Stimulated activated effector memory CD8-positive, alpha-beta T cell treated with anti-CD3 and anti-CD28 coated beads, Interleukin-12 subunit alpha, Interleukin-12 subunit beta, amount 100 ng/mL, for 72 hours (primary cell): Measurements from ENCODE around the gene SLC39A9.

Experiments used
- ATAC-seq: fragments of 150-1000 bp; cut with Tn5 transposase; 2 replicates; pipeline ENCODE4 v1.10.0; 2021
- DNase-seq, 2 donors: peaks; one replicate each; pipeline ENCODE4 v3.0.0; 2021 to 2022; ENCODE audit warnings: low spot score in 2 of 2
- H3K27ac Mint-ChIP-seq: one replicate; pipeline ENCODE4 v1.8.0; 2022; ENCODE audit warnings: mild to moderate bottlenecking, mixed read lengths
- H3K36me3 Mint-ChIP-seq: one replicate; pipeline ENCODE4 v1.8.0; 2022; ENCODE audit warnings: mild to moderate bottlenecking, mixed read lengths
- H3K4me1 Mint-ChIP-seq: one replicate; pipeline ENCODE4 v1.8.0; 2022; ENCODE audit warnings: mixed read lengths
- H3K4me3 Mint-ChIP-seq: one replicate; pipeline ENCODE4 v1.8.0; 2022; ENCODE audit warnings: mild to moderate bottlenecking, mixed read lengths
- H3K9me3 Mint-ChIP-seq: one replicate; pipeline ENCODE4 v1.8.0; 2022; ENCODE audit warnings: mixed read lengths

SLC39A9 gene, protein sequence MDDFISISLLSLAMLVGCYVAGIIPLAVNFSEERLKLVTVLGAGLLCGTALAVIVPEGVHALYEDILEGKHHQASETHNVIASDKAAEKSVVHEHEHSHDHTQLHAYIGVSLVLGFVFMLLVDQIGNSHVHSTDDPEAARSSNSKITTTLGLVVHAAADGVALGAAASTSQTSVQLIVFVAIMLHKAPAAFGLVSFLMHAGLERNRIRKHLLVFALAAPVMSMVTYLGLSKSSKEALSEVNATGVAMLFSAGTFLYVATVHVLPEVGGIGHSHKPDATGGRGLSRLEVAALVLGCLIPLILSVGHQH

DNA sequence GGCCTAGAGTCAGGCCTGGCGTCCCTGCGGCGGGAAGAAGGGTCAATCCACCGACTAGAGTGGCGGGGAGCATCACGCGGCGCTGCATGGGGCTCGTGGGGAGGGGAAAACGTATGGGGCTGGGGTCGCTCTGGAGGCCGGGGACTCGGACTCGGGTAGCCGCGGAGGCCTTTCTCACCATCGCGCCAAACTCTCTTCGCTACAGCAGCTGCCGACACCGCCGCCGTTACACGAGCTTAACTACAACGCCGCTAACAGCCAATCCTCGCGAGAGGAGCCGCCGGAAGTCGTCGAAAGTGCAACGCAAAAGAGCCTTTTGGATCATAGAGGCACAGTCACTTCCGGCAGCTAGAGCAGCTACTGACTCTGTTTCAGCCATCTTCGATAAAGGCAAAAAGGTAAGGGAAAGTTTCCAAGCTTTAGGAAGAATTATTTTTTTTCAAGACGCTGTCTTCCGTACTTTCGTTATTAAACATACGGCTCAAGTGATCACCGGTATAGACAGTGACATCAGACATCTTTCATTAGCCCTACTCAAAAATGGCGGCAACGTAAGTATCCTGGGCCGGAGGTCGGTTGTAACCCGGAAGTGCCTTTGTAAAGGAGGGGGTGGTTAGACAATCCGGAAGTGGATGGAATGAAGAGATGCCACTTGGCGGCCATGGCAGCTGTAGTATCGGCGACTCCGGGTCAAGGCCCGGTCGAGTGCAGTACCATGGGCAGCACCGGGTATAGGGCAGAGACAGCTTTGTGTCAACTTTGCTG, at the start of gene SLC39A9, which contains the start of gene ERH:
TSS of gene SLC39A9 (plus strand) at position 640 of the 765 bp plus-strand sequence. CDS start 678 bp downstream, outside the sequence.
TSS of gene ERH (minus strand) at position 247 of the 765 bp plus-strand sequence. CDS start at position 181, 66 bp downstream.
- H3K36me3 Mint-ChIP-seq, result peaks cover 59% of the 10 kb centered on the region
- H3K9me3 Mint-ChIP-seq, result no peaks in the 10 kb centered on the region
- H3K27ac Mint-ChIP-seq, result peak within 1 kb of the TSS; percentile 99
- peak; percentile 77 to 92 for DNase-seq
- H3K4me1 Mint-ChIP-seq, result peaks cover 43% of the 10 kb centered on the region
- peak; percentile 93 for ATAC-seq
- H3K4me3 Mint-ChIP-seq, result peak within 1 kb of the TSS; percentile 87

DNA sequence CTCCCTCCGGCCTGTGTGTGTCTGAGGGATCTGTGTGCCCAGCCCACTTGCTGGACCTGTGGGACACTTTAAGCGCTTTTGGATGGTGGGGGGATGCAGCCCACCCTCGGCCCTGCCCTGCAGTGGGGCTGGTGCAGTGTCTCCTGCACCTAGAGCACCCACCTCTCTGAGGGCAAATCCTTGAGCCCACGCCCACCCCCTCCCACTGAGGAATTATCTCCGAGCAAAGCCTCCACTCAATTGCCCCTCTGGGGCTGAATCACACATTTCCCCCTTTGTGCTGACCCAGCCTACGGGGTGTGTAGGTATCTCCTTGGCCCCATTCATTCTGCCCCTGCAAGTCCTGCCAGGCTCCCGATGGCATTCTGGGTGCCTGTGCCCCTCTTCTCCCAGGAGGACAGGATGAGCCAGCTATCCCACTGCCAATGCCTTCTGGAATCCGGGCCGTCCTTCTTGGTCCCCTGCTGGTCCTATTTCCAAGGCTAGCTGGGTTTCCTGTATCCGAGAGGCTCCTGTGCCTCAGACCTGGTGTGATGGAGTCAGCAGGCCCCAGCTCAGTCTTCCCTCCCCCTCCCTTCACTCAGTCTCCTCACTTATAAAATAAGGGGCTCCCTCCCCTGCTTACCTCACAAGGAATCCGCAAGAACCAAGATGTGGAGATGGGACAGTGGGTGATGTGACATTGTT, 49.3 kb upstream of the SLC39A9 start:
- H3K4me3 Mint-ChIP-seq, result no peak overlapping the region
- H3K36me3 Mint-ChIP-seq, result no peaks in the 10 kb centered on the region
- no peak for ATAC-seq
- H3K4me1 Mint-ChIP-seq, result peaks cover 7% of the 10 kb centered on the region
- H3K9me3 Mint-ChIP-seq, result no peaks in the 10 kb centered on the region
- no peak for DNase-seq
- H3K27ac Mint-ChIP-seq, result no peak overlapping the region

DNA sequence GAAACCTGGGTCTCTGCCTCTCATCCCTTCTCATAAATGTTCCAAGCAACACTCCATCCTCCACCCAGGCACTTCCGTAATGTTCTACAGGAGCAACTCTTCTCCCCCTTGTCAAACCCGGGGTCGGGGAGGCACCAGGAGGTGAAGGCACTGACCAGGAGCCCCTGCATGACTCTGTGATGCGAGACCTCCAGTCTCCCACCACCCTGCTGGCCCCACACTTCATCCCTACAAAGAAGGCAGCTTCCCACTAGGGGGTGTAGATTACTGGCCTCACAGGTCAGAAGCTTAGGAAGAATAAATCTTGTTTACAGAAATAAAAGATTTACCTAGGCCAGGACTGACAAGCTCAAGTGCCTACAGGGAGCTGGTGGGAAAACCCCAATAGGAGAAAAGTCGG, 47.6 kb upstream of the SLC39A9 start:
- no peak overlapping the region for H3K4me3 Mint-ChIP-seq
- DNase-seq, result no peak
- ATAC-seq, result no peak
- H3K4me1 Mint-ChIP-seq, result peaks cover 20% of the 10 kb centered on the region
- H3K27ac Mint-ChIP-seq, result no peak overlapping the region
- H3K9me3 Mint-ChIP-seq, result no peaks in the 10 kb centered on the region
- no peaks in the 10 kb centered on the region for H3K36me3 Mint-ChIP-seq

DNA sequence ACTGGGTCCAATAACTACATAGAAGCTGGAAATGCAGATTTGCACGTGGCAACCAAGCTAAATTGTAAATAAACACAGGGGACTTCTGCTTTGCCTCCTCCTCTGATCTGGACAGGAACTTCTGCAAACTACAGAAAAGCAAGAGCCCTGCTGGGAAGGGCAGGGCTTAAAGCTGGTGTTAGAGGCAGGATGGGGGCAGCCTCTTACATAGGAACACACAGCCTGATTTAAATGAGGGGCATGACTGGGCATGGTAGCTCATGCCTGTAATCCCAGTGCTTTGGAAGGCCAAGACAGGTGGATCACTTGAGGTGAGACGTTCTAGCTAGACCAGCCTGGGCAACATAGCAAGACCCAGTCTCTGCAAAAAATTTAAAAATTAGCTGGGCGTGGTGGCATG, 47.1 kb upstream of the SLC39A9 start:
- Mint-ChIP-seq H3K4me3 (no peak overlapping the region), H3K36me3 (no peaks in the 10 kb centered on the region), H3K27ac (no peak overlapping the region), H3K9me3 (no peaks in the 10 kb centered on the region), H3K4me1 (peaks cover 20% of the 10 kb centered on the region)
- DNase-seq (no peak), ATAC-seq (no peak)

DNA sequence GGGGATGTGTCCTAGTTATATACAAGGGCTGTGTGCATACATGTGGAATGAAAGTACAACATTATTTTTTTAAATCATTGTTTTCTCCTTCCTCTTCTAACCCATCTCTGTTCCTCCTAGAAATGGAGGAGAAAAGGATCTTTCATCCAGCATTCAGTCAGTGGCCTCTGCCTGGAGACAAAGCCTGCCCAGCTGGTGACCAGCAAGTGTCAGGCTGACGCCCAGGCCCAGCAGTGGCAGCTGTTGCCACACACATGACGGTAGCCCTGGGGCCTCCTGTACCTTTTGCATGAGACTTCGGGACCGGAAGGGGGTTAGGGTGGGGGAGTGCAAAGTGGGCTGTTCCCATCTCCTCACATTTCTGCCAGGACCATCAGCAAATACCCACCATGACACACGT, 46.6 kb upstream of the SLC39A9 start:
- H3K27ac Mint-ChIP-seq, result no peak overlapping the region
- H3K36me3 Mint-ChIP-seq, result no peaks in the 10 kb centered on the region
- no peaks in the 10 kb centered on the region for H3K9me3 Mint-ChIP-seq
- DNase-seq (no peak), ATAC-seq (no peak)
- H3K4me3 Mint-ChIP-seq, result no peak overlapping the region
- H3K4me1 Mint-ChIP-seq, result peaks cover 20% of the 10 kb centered on the region

DNA sequence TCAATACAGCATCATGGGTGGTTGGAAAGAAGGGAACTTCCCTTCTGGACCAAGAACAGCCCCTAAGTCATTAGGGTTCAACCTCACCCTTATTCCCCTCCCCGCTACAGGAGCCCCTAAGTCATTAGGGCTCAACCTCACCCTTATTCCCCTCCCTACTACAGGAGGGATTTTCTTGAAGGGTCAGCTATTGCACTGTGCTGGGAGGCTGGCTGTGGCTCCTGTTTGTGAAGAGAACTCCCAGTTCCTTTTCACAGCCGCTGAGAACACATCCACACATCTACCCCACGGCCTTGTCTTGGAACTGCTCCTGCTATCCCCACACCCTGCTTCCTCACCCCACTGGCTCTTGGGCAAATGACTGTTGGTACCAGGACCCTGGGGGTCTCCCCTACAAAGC, 45.3 kb upstream of the SLC39A9 start:
- H3K4me1 Mint-ChIP-seq, result peaks cover 26% of the 10 kb centered on the region

DNA sequence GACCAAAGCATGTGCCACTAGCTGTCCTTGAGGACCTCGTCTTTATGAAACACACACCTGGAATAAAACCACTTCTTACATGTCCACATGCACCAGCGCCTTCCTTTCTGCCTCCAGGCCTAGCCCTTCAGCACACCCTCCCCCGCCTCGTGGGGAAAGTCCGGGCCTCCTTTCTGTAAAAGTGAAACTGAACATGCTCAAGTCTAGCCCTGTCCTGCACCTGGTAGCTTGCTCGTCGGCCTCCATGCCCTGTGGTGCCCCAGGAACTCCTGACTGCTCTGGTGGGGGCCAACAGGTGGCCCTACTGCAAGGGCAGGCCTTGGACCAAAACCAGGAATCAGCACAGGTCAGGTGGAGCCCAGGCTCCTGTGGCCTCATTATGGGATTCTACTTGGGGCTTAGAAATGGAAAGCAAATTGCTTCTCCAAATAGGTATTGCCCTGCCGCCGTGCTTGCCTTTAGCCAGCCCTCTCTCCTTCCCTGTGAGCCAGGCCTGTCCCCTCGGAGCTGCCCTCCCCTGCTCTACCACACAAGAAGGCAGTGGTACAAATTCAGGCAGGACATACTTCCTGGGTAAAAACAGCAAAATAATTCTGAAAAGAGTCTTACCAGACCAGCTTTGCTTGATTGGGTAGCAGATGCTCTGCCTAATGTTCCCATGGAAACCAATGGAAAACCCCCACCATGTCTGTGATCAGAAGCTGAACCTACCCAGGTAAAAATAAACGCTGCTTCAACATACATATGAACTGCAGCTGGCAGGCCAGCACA, 43.9 kb upstream of the SLC39A9 start:
- Mint-ChIP-seq H3K9me3 (no peaks in the 10 kb centered on the region), H3K27ac (peak overlapping the region; percentile 94), H3K36me3 (no peaks in the 10 kb centered on the region), H3K4me3 (peak overlapping the region; percentile 44), H3K4me1 (peaks cover 37% of the 10 kb centered on the region)
- DNase-seq (peak; percentile 32 to 74), ATAC-seq (peak; percentile 84)

More for the DNA sequence above, 45.3 kb upstream of the SLC39A9 start:
- Mint-ChIP-seq H3K36me3 (no peaks in the 10 kb centered on the region), H3K9me3 (no peaks in the 10 kb centered on the region), H3K4me3 (no peak overlapping the region), H3K27ac (no peak overlapping the region)
- DNase-seq, result no peak
- no peak for ATAC-seq

DNA sequence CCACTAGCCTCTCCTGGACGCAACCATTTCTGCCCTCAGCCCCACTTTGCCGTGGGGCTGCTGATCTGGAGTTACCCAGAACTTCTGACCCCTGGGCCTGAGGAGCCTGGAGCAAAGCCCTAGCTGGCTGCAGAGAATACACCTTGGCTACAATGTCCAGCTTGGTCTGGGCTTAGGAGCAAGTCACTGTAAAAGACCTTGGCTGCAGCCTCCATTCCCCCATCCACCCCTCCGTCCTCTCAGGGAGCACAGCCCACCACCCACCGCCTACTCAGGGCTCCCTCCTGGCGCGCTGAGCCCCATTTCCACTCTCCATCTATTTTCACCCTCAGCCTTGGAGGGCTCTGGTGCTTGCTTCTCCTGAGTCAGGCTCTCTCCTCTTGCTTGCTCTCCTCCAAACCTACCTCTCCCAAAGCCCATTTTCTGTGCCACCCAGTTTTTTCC, 43.3 kb upstream of the SLC39A9 start:
- Mint-ChIP-seq H3K4me3 (peak overlapping the region; percentile 44), H3K4me1 (peaks cover 37% of the 10 kb centered on the region), H3K36me3 (no peaks in the 10 kb centered on the region), H3K9me3 (no peaks in the 10 kb centered on the region), H3K27ac (peak overlapping the region; percentile 94)
- DNase-seq (no peak), ATAC-seq (no peak)

DNA sequence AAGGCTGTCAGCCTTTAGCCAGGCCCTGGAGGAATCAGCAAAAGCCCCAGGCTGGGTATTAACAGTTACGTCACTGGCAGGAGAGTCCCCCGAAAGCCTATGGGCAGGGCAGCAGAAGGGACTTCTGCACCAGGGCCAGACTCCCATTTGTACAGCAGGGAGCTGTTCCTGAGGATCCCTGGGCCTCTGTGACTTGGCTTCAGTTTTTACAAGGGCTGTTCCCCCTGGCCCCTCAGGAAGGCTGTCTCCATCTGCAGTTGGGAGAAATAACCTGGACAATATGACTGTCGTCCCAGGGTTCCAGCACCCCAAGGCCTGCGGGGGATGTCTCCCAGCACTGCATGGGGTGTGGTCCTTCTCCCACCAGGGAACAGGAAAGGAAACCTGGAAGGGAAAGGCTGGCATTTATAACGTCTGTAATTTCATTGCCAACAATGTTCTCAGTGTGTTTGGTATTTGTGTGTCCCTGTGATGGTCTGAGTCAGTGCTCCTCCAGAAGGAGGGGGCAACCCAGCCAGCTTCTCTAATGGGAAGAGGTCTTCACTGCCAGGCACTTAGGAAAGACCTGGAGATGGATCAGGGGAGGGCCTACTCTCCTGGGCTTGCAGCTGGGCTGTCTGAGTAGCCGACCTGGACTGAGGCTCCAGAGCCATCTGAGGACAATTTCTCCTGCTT, 42.7 kb upstream of the SLC39A9 start:
- Mint-ChIP-seq H3K4me3 (no peak overlapping the region), H3K4me1 (peaks cover 37% of the 10 kb centered on the region), H3K9me3 (no peaks in the 10 kb centered on the region), H3K36me3 (no peaks in the 10 kb centered on the region), H3K27ac (peak overlapping the region; percentile 94)
- ATAC-seq (no peak), DNase-seq (no peak)

DNA sequence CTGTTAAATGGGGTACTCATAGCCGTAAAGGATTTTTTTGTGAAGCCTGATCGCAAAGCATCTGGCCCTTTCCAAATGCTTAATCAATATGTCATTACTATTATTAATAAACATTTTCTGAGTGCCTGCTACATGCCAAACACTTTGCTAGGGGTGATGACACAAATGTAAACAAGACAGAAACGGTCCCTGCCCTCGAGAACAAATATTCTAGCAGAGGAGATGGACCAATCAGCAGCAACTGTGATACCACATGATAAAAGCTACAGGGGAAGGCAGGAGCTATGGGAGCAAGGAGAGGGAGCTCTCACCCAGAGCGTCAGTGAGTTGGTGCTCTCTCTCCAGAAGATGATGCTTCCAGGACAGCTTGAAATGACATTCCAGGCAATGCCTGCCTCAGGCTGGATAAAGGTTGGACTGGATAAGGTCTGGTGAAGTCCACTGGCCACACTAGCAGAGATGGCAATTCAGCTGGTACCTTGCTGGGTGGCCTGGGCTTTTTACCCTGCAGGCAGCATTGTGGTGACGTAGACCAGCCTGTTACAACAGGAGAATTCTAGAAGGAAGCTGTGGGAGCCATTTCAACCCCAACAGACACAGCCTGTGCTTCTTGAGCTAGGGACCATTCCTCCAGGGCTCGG, 41.5 kb upstream of the SLC39A9 start:
- peaks cover 37% of the 10 kb centered on the region for H3K4me1 Mint-ChIP-seq

DNA sequence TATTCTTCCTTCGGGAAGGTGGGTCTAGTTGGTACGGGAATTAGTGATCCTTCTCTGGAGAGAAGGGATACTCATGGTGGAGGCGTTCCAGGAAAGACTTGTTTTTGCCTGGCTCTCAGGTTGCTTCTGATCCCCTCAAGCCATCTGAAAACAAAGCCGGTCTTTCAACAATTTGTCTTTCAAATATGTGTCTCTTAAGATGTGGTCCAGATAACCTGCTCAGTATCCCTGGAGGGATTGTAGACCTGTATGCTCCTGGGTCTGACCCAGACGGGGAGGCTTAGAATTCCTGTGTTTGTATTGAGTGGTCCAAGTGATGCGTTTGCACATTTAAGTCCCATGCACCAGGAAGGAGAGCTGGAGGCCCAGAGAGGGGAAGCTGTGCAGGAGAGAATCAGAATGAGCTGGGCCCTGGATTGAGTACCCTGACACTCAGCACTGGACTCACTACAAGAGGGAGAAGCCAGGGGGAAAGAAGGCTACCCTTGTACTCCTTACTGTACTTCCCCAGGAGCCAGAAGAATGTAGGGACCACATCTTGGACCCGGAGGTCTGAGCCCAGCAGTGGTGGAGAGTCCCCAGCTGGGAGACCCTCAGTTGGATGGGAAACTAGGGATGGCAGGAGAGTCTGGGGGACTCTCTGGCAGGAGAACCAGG, 40.8 kb upstream of the SLC39A9 start:
- peaks cover 37% of the 10 kb centered on the region for H3K4me1 Mint-ChIP-seq
- H3K4me3 Mint-ChIP-seq, result no peak overlapping the region
- no peaks in the 10 kb centered on the region for H3K9me3 Mint-ChIP-seq
- H3K27ac Mint-ChIP-seq, result peak overlapping the region; percentile 53
- ATAC-seq, result no peak
- no peak for DNase-seq
- no peaks in the 10 kb centered on the region for H3K36me3 Mint-ChIP-seq

More for the DNA sequence above, 41.5 kb upstream of the SLC39A9 start:
- no peak for DNase-seq
- no peaks in the 10 kb centered on the region for H3K36me3 Mint-ChIP-seq
- no peak overlapping the region for H3K27ac Mint-ChIP-seq
- no peak overlapping the region for H3K4me3 Mint-ChIP-seq
- ATAC-seq, result no peak
- H3K9me3 Mint-ChIP-seq, result no peaks in the 10 kb centered on the region

DNA sequence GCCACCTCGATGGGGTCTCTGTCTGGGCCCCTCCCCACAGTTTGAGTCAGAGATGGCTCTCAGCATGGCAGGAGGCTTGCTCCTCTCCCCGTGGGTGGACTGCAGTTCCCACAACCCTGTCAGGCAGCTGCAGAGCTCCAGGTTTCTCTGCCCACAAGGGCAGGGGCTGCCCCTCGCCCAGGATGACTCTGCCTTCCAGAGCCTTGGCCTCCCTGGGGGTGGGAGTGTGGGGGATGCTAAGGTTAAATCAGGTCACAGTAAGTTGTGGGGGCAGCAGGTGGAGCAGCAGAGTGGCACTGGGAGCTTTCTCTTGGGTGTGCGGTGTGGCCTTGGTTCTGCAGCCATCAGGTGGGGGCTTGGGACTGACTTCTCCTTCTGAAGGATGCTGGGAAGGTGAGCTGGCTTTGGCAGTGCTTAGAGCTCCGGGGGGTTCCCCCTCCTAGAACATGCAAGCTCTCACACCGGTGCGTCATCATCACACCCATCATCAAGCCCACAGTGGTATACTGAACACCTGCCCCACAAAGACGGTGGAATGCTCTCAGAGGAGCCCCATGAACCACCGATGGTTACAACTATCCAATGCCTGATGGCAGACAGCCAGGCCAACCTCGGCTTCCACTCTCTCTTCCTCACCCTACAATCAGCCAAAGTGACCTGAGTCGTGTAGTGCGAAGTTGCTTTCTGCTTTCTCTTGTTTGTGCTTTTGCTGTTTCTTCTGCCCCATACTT, 40.1 kb upstream of the SLC39A9 start:
- no peak overlapping the region for H3K4me3 Mint-ChIP-seq
- H3K9me3 Mint-ChIP-seq, result no peaks in the 10 kb centered on the region
- H3K4me1 Mint-ChIP-seq, result peaks cover 37% of the 10 kb centered on the region
- no peaks in the 10 kb centered on the region for H3K36me3 Mint-ChIP-seq
- H3K27ac Mint-ChIP-seq, result peak overlapping the region; percentile 53
- DNase-seq (no peak), ATAC-seq (peak; percentile 85)

DNA sequence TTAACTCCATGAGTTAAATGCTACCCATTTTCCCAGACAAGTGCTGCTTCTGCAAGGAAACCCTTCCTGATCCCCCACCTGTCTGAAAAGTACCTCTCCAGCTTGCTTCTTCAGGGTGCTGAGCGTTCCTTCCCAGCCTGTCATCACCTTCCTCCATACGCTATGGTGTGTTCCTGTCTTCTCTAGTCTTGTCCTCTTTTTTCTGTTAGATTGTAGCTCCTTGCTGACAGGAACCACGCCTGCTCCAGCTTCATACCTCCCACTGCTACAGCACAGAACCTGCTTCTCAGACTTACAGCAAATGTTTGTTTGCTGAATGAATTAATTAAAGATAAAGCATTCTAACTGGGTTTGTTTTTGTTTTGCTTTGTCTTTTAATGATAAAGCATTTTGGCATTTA, 39.5 kb upstream of the SLC39A9 start:
- ATAC-seq (no peak), DNase-seq (no peak)
- no peaks in the 10 kb centered on the region for H3K36me3 Mint-ChIP-seq
- no peak overlapping the region for H3K4me3 Mint-ChIP-seq
- peaks cover 33% of the 10 kb centered on the region for H3K4me1 Mint-ChIP-seq
- H3K27ac Mint-ChIP-seq, result peak overlapping the region; percentile 10
- no peaks in the 10 kb centered on the region for H3K9me3 Mint-ChIP-seq
